Stimulated activated CD4-positive, alpha-beta T cell treated with anti-CD3 and anti-CD28 coated beads, TNF-alpha, amount 100 ng/mL, for 48 hours (primary cell): ENCODE results near the gene THSD4.

Experiments used
- DNase-seq, 3 donors: peaks; one replicate each; pipeline ENCODE4 v3.0.0-alpha.2; 2020; ENCODE audit warnings: low read depth in 3 of 3

THSD4 gene

DNA sequence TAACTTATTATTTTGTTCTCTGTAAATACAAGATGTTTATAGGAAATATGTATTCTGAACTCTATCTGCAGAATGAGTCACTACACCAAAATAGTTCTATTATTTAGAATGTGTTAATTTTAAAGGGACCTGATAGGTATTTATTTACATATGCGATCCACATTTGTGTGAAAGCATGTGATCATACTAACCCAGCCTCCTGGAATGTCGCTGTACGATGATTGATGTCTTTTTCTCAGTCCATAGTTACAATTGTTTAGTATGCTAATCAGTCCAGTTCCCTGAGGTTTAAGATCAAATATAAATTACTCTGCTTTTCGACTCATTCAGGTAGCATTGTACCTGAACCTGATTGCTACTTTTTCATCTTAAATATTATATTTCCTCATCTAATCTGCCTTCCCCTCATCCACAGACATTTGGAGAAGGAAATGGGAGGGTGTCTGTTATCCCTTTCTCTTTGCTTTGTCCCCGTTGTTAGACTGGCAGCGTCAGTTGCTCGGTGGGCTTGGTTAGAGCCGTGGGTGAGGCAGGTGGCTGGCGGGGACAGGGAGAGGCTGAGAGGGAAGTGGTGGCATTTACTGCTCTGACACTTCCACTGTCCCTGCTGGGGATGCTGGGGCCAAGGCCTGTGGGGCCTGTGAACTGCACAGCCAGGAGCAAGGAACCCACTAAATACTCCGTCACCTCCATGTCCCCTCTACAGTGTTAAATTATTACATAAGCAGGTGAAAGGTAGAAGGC lies 667.3 kb downstream of the THSD4 start:
- no peak for DNase-seq

DNA sequence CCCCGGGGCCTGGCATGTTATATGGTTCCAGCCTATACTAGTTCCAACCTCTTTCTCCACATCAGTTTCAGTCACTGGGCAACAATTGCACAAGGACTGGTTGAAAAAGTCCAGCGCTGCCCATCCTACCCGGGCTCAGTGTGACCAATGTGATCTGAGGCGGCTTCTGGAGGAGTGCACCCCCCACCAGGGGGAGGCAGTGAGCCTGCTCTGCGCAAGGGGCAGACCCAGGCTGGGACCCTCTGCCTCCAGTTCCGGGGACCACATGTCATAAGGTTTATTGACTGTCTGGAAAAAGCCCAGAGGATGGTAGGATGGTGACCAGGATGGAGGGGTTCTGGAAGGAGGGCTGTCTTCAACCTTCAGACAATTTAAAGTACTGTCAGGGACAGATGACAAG lies 669.4 kb downstream of the THSD4 start:
- no peak for DNase-seq

DNA sequence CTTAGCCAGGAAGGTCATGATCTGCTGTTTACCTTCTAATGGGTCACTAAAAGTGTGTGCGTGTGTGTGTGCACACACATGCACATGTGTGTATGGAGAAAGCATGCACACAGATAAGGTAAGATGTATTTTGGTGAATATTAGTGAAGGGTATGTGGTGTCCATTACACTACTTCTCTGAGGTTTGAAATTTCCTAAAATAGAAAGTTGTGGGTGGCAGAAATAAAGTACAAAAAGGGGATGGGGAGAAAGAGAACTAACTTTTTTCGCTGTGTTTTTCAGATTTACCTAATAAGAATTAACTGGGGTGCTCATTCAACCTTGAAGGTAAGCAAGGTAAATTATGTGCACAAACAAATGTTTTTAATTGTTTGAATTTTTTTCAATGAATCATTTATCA lies 670.7 kb downstream of the THSD4 start:
- no peak for DNase-seq

DNA sequence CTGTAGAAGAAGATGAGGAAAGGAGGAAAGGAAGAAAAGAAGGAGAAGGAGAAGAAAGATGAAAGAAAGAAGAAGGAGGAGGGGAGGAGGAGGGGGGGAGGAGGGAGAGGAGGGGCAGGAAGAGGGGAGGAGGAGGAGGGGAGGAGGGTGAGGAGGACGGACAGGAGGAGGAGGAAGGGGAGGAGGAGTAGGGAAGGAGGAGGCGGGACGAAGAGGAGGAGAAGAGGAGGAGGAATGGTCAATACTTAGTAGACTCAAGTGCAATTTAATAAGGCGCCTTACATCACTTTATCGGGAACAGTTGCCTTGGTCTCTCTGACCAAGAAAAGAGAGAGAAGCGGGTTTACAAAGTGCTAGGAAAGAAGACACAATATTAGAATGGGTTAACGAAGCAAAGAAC lies 671.4 kb downstream of the THSD4 start:
- DNase-seq, result no peak

DNA sequence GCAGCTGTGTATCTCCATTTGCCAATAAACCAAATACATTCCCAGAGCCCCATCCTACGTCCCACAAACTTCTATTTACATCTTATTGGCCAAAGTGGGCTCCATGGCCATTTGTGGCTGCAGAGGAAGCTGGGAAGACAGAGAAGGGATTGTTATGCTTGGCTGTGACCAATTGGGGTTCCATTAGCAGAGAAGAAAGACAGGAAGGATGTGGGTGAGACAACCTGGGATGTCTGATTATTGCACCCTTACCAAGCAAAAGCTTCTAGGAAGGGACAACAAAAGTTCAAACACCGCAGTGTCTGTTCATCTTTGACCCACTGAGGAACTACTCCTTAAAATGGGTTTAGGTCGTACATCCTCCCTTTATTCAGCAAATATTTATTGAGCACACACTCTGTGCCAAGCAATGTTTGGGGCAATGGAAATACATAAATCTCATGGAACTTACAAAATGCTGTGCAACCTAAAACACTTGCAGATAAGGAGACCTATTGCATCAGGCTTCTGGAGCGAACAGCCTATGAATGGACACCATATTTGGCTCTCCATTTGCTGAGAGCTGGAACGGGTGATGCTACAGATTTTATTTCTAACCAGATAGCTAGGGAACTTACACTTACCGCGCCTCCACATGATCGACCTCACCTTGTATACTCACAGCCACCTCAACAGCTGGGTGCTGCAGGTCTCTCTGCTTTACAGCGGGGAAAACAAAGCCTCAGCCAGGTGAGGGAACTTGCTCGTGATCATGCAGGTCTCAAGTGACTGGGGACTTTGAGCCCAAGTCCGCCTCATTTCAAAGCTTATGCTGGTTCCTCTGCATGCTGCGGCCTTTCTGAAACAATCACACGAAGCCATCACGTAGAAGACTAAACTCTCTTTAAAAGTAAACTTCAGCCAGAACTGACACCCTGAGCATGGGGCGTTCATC lies 673.6 kb downstream of the THSD4 start:
- DNase-seq, result no peak

DNA sequence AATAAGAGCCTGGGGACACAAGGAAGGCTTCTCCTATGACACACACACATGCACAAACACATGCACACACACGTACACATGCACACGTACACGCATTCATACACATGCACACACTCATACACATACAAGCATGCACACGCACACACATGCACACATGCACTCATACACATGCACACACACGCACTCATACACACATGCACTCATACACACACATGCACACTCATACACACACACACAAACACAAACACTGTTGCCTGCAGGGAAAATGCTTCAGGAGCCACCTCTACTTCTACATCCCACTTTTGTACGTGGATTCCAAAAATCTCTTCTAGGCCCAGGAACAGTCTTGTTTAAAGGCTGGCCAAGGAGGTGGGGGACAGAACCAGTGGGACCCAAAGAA lies 674.3 kb downstream of the THSD4 start:
- DNase-seq, result no peak

DNA sequence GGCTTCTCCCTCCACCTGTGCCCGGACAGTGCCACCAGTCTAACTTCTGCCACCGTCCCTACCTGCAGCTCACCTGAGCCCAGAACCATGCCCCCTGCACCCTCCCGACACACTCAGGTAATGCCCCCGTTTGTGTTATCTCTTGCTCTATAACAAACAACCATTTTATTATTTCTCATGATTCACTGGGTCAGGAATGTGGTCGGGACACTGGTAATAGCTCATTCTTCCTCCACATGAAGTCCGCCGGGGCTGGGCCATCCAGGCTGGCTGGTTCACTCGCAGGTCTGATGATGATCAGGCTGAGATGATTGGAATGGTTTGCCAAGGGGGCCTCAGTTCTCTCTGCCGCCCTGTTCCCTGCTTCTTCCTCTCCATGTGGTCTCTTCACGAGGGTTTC lies 674.8 kb downstream of the THSD4 start:
- DNase-seq, result no peak

DNA sequence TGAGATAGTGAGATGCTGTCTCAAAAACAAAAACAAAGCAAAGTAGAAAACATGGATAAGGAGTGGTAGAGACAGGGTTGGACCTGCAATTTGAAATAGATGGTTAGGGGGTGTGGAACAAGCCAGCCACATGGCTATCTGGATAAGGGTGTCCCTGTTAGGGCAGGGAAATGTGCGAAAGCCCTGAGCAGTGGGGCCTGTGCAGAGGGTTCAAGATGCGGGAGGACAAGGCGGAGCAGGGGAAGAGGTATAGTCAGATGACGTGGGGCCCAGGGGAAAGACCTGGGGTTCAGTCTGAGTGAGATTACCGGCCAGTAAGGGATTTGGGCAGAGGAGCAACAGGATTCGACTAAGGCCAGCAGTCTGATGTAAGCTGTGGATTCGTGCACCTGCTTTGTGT lies 676.7 kb downstream of the THSD4 start:
- no peak for DNase-seq

DNA sequence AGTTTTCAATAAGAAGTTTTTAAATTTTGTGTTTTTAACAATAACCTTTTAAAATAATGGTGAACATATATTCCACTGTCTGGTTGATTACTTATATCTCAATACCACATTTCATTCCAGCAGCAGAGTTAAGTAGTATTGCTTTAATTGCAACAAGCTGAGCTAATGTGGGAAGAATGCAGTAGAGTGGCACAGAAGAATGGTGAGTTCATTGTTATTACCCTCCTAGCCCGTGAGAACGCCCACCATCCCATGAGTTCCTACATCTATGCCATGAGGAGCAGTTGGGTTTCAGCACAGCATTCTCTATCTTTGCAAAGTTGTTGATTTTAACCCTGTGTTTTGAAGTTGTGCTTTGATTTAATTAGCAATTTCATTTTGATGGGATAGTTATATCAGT lies 677.2 kb downstream of the THSD4 start:
- DNase-seq, result no peak

DNA sequence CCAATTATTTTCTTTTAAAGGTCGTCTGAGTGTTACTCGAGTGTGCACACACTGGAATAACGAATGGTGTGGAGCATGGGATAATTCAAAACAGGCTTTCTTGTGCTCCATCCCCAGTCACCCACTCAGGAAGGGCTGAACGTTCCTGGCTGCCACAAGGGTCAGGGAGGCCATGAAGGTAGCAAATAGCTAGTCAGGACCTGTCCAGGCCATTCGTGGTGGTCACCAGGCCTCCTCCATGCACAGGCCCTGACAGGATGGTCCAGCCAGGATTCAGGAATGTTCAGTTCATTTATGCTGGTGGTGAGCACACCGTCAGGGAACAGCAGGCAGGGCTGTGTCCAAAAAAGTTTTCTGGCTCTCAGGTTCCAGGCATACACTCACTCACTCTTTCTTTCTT lies 683.4 kb downstream of the THSD4 start:
- no peak for DNase-seq

DNA sequence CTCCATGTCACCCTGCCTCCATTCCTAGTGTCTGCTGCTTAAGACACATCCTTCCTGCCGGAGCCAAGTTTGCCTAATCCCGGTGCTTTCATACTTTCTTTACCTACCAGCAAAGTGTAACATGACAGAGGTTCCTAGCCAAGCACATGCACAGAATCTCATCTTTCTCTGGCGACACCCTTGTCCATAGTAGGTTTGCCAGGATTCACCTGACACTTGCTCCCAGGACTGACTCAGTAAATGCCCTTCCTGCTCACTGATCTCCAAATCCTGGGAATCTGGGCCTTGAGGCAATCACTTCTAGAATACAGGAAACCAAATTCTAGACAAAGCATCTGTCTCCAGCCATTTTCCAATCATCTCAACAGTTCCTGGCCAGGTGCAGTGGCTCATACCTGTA lies 684.9 kb downstream of the THSD4 start:
- DNase-seq, result no peak

DNA sequence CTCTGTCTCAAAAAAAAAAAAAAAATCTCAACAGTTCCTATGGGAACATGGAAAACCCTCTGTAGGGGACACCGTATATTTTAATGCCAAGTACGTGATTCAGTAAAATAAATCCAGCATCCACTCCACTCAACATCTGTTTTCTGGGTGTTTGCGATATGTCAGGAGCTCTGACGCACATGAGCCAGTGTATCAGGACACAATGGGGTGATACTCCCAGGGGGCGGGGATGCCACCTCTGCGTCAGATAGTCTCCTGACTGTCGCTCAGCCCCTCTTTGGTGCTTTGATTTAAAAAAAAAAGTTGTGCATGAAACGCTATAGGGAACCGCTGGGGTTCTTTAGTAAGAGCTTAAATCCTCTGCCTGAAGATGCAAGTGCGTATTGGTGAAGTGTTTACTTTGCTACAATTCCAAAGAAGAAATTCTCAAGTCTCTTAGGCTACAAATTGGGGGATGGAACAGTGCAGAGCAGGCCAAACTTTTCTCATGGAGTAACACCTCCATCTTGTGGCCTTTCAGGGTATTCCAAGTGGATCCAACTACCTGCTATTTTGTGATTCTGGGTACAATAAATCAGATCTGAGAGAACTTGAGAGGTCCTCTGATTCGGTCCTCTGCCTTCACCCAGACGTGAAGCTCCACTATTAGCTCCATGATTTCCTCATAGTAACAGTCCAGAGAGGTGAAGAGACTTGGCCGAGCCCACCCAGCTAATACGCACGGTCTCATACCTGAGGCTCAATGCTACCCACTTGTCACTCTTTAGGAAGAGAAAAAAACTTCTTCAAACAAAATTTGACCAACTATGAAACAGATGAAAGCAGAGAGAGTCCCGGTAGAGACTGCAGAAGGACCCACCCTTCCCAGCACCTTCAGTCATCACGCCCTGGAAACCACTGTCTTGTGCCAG lies 685.8 kb downstream of the THSD4 start:
- no peak for DNase-seq

DNA sequence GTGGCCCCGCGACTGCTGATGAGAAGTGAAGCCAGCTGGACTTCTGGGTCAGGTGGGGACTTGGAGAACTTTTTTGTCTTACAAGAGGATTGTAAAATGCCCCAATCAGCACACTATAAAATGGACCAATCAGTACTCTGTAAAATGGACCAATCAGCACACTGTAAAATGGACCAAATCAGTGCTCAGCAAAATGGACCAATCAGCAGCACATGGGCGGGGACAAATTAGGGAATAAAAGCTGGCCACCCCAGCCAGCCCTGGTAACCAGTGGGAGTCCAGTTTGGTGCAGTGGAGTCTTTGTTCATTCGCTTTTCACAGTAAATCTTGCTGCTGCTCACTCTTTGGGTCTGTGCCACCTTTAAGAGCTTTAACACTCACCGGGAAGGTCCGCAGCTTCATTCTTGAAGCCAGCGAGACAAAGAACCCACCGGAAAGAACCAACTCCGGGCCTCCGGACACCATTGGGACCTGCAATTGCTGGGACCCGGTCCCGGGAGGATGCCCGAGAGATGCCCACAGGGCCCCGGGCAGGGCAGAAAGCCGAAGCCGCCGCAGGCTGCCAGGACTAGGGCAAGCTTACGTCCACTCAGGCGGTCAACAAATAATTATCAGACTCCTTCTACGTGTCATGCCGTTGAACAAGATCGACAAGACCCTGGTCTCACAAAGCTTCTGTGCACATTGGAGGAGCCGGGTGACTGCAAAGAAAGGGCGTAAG lies 686.8 kb downstream of the THSD4 start:
- no peak for DNase-seq

DNA sequence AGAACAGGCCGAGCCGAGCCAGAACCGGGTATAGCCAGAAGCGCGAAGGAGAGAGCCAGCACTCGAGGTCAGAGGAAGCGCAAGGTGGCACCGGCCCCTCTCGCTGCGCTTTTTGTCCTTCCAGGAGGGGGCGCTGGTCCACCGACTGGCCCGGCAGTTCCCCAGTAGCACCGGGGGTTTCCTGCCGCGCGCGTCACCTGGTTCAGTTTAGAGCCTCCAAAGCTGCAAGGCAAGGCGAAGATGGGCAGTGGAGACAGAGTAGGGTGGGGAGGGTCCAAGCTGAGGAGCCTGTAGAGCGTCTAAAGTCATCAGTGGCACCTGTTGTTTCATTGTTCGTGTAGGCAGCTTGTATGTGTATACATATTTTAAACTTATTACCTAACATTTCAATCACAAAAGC lies 687.5 kb downstream of the THSD4 start:
- peak in 2 of 3 donors; percentile 12 to 25 for DNase-seq

DNA sequence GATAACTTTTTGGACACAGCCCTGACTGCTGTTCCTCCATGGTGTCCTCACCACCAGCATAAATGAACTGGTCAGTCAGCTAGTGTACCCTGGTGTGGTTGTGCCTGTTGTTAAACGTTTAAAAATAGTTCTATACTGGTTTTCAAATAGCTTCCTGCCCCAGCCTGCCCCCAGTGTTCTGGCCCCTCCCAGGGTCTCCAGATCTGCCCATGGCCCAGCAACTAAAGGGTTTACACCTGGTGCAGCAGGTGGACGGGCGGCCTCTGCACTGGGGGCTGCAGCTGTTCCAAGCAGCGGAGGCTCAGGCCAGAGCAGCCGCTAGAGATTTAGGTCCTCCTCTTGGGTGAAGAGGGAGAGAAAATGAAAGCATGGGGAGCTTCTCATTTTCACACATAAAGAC lies 689.0 kb downstream of the THSD4 start:
- DNase-seq, result no peak

DNA sequence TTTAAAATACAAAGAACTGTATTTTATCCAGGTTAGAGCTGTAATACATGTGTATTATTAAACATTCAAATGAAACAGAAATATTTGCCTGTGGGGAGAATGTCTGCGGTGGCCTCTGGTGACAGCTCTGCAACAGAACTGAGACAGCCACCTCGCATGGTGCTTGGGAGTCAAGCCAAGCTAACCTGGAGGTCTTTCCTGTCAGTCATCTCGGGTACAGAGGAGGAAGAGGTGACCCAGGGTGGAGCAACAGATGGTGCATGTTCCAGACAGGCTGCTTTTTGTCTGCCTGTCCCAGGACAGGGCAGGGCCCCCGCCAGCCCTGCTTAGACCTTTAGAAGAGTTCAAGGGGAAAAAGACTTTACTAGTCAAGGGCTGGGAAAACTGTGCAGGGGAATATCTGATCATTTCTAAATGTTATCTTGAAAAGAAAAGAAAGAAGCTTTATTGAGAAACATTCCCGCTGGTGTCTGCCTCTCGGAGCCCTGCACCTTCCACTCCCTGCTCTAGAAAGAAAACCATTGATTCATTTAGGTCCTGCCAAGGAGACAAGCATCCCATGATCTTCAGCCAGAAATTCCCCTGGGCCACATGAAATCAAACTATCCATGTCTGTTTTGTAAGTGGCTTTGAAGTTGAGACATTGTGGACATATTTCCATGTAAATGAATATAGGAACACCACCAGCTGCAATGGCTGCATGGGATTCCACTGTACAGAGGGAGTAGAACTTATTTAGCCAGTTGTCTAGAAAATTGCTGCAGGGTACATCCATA lies 689.6 kb downstream of the THSD4 start:
- no peak for DNase-seq

DNA sequence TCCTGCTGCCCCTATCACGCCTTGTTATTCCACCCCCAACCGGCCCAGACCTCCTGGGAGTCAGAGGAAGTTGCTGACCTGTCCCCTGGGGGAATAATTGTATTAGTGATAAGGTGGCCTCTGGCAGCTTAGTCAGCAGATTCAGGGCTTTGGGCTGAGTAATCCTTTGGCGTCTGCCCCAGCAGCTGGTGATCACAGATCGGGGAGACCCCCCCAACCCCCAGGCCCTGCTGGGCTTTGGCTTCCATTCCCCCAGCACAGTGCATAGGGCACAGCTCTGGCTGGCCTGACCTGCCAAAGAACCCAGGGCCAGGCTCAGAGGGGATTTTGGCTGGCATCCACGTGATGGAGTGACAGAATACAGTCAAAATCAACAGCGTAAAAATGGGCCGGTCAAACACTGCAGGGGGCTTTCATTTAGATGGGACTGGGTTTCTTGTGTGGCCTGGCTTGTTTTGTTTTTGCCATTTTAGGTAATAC lies 691.2 kb downstream of the THSD4 start:
- DNase-seq, result no peak

DNA sequence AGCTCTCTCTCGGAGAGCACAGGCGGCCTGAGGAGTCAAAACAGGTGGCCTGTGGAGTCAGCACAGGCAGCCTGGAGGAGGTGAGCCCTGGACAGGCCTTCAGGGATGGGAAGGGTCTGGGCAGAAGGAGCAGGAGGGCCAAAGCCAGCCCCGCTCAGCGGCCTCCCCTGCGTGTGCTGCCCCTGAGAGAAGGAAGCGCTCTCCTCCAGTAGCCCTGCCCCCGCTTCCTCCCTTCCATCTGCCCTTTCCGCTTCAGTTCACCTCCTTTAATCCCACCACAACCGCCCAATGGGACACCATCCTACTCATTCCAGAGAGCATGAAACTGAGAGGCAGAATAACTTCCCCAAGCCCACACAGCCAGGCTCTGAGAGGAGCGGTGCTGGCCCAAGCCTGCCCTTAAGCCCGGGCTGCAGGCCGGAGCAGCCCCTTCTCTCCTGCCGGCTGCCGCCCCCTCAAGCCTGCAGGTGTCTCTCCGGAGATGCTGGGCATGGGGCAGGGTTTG lies 691.9 kb downstream of the THSD4 start:
- no peak for DNase-seq

DNA sequence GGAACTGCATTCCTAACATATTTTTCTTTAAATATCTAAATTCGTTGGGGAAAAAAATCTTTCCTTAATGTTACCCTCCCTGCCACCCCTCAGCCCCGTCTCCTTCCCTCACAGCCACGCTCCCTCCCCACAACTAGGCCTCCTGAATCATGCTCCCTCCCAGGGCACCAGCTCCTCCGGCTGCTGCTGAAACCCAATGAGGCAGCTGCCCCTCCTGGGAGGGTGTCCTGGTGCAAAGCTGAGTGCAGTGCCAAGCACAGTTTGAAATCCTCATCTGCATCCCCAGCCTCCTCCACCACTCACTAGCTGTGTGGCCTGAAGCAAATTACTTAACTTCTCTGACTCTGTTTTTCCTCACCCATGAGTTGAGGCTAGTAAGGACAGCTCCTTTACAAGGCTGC lies 692.4 kb downstream of the THSD4 start:
- no peak for DNase-seq

DNA sequence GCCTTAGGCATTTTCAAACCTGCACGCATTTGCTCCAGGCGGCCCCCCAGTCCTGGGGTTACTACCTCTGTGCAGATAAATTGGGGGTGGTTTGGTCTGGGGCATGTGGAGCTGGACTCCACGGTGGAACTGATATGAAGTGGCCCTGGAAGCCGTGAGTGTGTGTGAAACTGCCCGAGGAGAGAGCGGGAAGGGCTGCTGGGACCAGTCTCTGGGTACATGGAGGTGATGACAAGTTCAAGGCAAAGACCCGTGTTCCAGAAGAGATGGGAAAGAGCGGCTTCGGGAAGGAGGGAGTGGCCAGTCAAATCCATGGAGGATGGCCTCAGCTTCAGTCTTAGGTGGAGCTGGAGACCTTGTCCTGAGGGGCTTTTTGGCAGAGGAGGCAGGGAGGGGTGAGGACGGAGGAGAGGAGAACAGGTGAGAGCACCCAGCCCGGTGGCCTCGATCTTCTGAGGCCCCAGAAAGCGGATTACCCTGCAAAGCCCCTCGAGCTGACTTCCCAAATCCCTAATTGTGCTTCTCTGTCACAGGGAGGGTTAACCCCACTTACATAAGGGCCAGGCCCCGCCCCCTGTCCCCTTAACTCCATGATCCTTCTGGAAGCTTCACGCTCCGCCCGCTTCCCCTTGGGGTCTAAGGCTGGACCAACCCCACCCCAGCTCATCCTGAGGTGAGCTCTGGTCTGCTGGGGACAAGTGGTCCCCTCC lies 693.2 kb downstream of the THSD4 start:
- no peak for DNase-seq
